Endometrium (tissue), 2 donors: ENCODE data around the gene RNF123.
"Not testable (repeated sequence)": the region's sequence is repeated elsewhere in the genome, so short reads cannot be mapped to it uniquely, and the experiment has no call there.

Experiments
- FAIRE-seq: peaks from 2 replicates; lab custom pipeline; 2012; peaks lifted over from hg19 to GRCh38; lab: Jason Lieb, UNC
- donor health status: control.
- donor health status: control.

RNF123 gene

DNA sequence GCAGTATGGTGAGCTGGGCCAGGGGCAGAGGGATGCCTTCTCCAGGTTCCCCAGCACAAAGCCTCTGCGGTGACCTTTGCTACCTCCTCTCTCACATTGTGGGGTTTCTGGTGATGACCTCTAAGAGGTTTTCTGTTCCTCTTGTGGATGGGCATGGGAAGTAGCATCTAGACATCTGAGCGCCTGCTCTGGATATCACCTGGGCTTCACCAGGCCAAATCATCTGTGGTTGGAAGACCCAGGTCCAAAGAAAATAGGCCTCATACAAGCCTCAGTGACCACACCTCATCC is 8.2 kb upstream of the RNF123 start:
- no peak for FAIRE-seq

DNA sequence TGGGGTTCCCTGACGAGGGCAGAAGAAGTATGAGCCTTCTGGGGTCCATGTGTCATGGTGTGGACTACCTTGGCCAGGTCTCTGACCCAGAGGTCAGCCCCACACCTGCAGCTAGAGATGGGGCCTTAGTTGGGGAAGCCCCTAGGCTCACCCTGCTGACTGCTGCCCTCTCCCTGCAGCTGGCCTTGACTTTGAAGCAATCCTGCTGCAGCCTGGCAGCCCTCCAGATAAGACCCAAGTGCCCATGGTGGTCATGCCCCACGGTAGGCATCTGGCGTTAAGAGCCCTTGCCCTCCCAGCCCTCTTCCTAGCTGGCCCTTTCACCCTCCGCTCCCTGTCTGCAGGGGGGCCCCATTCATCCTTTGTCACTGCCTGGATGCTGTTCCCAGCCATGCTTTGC is 7.8 kb upstream of the RNF123 start:
- FAIRE-seq = no peak

DNA sequence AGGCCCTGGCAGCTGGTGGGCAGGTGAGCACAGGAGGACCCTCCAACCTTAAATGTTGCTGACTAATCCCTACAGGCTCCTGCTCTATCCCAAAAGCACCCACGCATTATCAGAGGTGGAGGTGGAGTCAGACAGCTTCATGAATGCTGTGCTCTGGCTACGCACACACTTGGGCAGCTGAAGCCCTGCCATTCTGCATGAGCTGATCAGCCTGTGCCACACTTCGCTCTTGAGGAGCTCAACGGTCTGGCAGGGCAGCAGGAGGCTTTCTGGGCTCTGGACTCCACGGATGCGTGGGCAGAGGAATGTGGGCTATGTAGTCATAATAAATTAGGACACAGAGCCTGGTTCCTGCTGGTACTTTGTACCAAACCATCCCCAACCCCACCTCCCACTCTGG is 6.2 kb upstream of the RNF123 start:
- no peak for FAIRE-seq

DNA sequence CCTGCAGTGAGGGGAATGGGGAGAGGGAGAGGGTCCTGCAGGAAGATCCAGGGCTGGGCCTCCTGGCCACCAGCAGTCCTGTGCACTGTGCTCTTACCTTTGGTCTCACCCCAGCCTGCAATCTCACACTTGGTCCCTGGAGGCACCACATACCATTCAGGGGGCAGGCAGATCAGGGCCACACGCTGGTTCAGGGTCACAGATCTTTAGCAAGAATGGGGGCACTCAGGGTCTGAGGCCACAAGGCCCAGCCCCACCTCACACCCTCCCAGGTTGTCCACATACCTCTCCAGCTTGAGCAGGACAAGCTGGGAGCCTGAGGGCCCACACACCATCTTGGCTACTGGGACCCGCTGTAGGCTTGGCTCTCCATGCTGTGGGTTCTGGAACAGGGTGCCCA is 4.9 kb upstream of the RNF123 start:
- not testable (repeated sequence) for FAIRE-seq

DNA sequence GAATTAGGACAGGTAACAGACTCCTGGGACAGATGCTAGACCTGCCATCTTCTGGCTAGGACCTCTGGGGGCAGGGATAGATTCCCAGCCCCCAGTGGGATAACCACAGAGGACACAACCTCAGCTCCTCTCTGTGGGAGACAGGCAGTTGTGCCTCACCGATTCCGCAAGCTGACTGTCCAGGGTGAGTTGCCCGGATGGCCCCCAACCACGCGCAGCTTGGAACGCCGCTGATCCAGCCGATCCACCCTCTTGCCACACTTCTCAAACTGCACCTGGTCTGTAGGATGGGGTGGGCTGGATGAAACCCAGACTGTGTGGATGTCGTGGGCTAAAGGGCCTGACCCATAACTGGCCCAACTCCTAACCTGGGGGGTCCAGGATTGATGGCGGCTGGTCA is 4.3 kb upstream of the RNF123 start:
- not testable (repeated sequence) for FAIRE-seq

DNA sequence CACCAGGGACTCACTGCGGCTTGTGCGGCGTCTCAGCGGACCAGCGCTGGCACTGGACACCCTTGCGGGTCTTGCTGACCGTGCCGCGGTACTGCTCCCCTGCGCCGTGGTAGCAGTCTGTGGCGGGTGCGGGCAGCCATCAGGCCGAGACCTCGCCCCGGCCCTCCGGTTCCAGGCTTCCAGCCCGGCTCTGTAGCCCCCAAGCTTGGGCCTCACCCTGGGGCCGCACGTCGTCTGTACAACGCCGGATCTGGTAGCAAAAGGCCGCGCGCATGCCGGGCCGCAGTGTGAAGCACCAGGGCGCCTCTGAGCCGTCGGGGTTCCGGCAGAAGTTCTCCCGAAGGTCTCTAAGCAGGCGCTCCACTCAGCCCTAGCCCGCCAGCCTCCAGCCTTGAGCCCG is 3.5 kb upstream of the RNF123 start:
- FAIRE-seq = not testable (repeated sequence)

DNA sequence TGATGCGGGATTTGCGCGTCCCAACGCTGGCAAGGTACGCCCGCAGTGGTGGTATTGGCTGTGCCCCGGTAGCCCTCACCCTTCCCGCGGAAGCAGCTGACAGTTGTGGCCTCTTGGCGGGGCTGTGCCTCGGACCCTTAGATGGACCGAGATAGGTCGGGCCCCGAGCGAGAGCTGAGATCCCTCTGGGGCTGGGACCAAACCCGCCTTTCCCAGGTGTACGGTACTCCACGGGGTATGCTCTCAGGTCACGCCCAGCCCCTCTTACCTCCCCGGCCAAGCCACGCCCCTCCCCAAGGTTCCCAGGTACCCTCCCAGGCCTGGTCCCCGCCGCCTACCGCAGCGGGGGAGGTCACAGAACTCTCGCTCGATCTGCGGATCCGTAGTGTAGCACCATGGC is 3.0 kb upstream of the RNF123 start:
- not testable (repeated sequence) for FAIRE-seq

DNA sequence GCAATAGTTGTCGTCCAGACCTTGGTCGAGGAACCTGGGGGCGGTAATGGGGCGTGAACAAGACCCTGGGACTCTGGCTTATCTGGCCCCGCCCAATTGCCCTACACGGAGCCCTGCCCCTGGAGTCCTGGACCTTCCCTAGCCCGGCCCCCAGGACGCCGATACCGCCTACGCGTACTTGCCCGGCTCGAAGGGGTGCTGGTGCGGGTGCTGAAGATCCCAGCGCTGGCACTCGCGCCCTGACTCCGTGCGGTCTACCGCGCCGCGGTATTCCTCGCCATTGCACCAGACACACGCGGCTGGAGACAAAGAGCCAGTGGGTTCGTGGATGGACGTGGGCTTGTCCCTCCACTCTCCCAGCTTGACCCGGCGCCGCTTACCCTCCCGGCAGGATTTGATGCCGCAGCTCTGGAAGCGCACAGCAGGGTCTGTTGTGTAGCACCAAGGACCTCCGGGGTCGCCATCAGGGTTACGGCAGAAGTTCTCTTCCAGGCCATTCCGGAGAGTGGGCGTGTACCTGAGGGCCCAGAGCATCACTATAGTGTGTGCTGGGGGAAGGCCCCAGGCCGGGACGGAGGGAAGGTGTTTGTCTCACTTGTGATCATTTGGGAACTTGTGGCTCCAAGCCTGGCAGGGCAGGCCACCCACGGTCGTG is 2.5 kb upstream of the RNF123 start:
- not testable (repeated sequence) for FAIRE-seq

DNA sequence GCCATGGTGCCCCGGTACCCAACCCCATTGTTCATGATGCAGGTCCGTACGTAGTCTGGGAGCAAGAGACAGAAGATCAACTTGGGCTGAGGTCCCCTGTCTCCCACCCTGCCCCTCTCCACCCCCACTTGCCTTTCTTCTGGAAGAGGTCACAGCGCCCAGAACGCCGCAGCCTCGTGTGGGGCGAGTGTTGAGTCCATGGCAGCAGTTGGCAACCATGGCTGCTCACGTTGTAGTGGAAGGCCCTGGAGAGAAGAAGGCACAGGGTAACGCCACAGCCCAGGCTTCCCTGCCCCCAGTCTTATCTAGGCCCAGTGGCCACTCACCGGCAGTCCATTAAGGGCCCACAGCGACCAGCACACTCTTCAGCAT is 1.9 kb upstream of the RNF123 start:
- not testable (repeated sequence) for FAIRE-seq

DNA sequence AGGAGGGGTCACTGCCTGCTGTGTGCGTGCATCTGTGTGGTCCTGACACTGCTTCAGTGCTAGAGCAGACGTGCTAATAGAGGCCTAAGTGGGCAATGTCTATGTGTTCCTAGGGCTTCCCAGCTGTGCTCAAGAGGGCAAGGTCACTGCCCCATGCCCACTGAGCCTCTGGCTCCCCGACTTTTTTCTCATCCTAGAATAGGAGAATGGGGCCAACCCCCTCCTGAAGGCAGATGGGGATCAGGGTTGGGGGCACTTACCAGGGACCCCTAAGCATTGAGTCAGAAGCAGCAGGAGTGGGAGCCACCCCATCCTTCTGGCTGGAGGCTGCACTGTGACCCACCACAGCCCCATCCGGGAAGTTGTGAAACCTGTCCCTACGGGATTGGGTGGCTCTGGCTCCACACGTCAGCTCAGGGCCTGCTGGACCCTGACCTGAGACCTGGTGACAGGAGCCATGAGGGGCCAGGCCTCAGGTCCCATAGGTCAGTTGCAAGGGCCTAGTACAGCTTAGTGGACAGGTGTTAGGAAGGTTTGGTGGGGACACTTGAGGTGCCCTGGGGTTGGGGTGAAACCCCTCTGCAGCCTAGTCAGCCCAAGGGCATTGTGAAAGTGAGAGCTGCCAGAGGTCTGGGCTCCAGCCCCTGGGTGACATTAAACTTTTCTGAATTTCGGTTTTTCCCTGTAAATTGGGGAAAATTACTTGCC is 865 bp upstream of the RNF123 start:
- not testable (repeated sequence) for FAIRE-seq

DNA sequence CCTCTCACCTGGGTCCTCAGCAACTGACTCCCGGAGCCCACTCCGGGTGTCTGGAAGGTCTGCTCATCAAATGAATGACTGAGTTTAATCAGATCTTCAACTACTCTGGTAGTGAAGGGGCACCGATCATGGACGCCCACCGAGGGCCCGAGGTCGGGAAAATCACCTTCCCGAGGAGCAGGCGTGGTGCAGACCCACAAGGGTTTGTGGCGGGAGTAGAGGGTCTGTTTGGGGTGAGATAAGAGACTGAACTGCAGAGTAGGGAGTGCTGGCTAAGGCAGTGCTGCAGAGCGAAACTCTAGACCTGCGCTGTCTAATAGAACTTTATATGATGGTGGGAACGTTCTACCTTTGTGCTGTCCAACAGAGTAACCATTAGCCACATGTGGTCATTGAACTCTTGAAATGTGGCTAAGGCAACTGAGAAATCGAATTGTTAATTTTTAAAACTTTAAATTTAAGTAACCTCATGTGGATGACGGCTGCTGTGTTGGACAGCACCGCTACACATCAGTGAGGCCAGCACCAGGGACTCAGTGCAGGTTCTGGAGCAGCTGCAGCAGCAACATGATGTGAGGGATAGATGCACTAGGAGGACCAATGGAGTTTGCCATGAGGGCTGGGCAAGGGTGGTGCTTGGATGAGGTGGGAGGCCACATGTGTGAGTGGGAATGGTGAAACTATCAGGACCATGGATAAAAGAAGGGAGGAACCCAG is 709 bp downstream of the RNF123 start:
- not testable (repeated sequence) for FAIRE-seq

DNA sequence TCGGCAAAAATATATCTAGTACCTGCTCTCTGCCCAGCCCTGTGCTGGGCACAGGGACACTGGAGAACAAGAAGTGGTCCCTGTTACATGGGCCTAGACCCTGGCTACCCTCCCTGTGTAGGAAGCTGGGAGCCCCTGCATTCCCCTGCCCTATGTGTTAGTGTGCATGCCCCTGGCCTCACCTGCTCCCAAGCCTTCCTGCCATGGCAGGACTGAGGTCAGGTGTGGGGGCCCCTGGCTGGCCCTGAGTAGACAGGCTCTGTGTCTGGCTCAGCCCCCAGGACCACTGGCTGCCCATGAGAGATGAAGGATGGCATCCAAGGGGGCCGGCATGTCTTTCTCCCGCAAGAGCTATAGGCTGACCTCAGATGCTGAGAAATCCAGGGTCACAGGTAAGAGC is 1.5 kb downstream of the RNF123 start:
- not testable (repeated sequence) for FAIRE-seq

DNA sequence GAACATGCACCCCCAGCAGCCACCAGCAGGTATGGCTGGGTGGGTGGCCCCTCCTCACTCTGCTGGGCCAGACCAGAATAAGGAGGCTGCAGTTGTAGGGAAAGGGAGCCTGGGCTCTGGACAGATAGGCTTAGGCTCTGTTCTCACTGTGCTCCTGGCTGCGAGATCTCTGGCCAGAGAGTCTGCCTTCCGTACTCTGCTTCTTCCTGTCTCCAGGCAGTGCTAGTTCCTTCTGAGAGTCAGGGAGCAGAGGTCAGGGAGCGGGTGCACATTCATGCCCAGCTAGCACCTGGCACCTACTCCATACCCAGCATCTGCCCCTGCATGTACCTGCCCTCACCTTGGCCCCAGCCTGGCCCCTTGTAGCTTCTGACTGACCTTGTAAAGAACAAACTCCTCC is 2.1 kb downstream of the RNF123 start:
- FAIRE-seq = not testable (repeated sequence)

DNA sequence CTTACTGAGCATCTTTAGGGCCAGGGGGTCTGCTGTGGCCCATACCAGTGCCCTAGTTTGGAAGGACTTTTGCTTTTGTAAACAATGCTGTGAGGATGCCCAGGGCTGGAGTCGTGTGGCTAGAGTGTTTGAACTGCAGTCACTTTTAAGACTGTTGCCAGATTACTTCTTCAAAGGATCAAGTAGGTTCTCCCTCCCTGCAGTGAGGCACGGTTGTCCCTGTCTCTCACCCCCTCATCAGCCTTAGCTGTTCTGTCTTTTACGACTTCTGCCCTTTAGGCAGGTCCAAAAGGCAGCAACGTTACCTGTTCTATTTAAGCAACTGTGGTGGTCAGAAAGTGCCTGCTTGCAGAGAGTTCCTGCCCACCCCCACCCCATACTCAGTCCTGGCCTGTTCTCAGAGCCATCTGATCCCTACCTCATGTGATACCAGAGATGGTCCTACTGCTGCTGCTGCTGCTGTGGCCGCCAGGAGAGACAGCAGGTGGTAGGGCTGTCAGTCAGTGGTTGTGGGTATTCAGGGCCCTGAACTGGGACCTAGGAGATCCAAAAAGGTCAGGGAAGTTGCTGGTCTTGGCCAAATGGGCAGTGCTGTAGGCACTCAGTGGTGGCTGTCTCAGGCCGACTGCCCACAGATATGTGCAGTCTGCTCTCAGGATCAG is 5.2 kb downstream of the RNF123 start:
- not testable (repeated sequence) for FAIRE-seq

DNA sequence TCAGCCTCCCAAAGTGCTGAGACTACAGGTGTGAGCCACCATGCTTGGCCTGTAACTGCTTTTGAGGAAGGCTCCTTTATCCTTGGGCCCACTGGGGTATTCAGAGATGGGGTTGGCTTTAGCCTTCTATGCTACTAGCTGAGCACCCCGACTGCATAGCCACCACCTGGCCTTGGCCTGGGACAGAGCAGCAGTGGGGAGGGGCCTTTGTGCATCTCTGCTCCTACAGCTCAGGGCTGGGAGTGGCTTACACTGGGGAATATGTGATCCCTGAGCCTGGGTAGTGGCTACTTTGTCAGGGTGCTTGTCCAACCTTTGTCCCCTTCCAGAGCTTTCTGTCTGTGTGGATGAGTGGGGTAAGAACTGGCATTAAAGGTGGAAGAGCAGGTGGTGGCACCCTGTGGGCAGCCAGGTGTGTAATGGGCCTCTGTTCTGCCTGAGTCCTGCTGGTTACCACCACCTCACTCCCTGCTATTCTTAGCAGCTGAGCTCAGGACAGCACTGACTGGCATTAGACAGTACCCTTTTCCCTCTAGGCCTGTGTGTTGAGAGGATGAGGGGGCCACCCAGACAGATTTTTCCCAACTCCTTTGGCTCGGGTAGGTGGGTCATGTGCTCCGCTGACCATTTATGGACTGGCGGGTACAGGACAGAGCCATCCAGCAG is 6.1 kb downstream of the RNF123 start:
- FAIRE-seq = not testable (repeated sequence)

DNA sequence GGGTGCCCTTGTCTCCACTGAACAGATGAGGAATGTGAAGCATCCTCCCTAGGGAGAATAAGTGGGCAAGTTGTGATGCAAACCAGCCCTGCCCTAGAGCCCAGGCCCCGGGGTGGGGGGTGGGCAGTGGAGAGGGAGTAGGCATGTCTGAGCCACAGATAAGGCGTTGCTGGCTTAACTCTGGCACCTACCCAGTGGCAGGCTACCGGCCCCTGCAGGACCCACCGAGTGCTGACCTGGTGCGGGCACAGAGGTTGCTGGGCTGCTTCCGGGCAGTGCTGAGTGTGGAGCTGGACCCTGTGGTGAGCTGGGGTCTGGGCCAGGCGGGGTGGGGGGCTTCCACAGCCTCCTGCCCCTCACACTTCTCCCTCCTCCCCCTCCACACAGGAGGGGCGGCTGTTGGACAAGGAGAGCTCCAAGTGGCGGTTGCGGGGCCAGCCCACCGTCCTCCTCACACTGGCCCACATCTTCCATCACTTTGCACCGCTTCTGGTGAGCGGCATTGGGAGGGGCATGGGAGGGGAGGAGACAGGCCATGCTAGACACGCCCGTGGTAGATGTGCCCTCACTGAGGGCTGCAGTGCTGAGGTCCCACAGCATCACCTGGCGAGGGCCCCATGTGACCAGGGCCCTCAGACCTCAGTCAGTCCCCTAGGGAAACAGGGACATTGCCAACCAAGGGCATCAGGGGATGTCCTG is 10.1 kb downstream of the RNF123 start:
- no peak for FAIRE-seq

DNA sequence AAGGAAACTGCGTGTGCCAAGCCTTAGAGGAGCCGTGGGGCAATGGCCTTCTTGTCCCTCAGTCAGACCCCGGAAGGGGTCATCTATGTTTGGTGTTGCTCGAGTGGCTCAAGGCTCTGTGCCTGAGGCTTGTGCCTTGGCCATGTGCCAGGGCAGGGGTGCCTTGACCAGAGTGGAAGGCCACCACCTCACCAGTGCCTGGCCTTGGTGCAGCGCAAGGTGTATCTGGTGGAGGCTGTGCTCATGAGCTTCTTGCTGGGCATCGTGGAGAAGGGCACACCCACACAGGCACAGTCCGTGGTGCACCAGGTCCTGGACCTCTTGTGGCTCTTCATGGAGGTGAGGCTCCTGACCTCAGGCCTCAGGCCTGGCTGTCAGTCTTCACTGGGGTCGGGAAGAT is 10.7 kb downstream of the RNF123 start:
- FAIRE-seq = no peak

DNA sequence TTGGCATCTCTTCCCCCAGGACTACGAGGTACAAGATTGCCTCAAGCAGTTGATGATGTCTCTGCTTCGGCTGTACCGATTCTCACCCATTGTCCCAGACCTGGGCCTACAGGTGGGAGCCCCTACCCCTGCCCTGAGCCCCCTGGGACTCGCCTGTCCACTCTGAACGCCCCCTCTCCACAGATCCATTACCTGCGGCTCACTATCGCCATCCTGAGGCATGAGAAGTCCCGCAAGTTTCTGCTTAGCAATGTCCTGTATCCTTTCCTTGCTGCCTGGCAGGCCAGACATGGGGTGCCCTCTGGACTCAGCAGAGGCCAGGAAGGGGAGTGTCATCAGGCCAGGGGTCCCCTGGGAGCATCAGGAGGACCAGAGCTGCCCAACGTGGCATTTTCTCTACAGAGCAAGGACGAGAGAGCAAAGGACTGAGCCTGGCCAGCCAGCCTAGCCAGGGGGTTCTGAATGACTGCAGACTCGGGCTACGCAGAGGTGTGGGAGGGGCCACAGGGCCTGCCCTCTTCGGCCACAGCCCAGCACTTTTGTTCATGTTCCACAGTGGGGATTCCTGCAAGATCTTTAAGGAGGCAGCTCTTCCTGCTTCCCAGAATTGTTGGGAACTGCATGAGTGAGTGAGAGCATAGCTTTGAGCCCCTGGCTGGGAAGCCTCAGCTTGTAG is 11.2 kb downstream of the RNF123 start:
- no peak for FAIRE-seq

DNA sequence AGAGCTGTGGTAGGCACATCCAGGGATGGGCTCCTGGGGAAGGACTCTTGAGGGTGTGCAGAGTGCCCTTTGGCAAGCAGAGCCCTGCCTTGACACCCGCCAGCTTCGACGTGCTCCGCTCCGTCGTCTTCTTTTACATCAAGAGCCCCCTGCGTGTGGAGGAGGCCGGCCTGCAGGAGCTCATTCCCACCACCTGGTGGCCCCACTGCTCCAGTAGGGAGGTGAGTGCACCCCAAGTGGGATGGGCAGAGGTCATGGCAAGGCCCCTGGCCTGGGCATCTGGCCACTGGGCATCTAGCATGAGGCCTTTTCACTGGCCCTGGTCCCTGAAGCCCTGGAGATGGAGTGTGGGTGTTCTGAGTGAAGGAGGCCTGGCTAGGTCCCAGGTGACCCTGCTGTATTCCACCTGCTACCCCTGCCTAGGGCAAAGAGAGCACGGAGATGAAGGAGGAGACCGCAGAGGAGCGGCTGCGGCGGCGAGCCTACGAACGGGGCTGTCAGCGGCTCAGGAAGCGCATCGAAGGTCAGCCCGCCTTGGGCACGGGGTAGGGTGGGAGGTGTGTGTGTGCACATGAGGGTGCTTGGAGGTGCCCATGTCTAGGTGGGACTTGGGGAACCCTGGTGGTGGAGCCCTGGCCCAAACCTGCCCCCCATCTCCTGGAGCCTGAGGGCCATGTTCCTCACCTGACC is 12.2 kb downstream of the RNF123 start:
- FAIRE-seq = no peak

DNA sequence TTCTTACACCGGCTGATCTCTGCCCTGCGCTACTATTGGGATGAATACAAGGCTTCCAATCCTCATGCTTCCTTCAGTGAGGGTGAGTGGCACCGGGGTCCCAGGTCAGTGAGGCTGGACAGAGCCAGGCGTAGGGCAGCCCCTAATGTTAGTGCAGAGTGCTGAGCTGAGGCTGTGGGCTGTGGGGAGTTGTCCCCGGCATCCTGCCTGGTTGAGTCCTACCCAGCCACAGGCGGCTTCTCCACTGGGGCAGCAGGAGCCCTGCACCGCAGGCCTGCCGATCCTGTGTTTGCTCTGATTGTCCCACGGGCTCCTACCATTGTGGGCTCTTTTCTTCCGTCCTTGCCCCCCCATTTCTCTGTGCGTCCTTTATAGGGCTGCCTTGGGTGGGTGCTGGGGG is 13.3 kb downstream of the RNF123 start:
- no peak for FAIRE-seq
